GM12872 (cell line): ENCODE data around the gene GDF7.
A peak's percentile ranks its signal among the peaks of the same experiment; 100 is the strongest.

Source experiments
- CTCF ChIP-seq: IDR thresholded peaks from 3 replicates; pipeline ENCODE4 v1.5.1; 2011; ENCODE audit warnings: low read depth, mild to moderate bottlenecking, low read length, moderate library complexity; ENCODE audit not compliant: insufficient read depth

GDF7 gene

GRCh38 chr2:20675701-20676352 lies 8.9 kb downstream of the GDF7 start:
- TF ChIP-seq CTCF, result no peak

- TF ChIP-seq CTCF, result peak; percentile 40; the same call in 2 of the 3 replicates
Measured at GRCh38 chr2:20676353-20677215, 9.6 kb downstream of the GDF7 start.

- peak; percentile 60 for TF ChIP-seq CTCF
Measured at GRCh38 chr2:20677301-20678085, 10.5 kb downstream of the GDF7 start.

- TF ChIP-seq CTCF, result no peak
Measured at GRCh38 chr2:20678086-20678395, 11.1 kb downstream of the GDF7 start.

- TF ChIP-seq CTCF, result no peak
Measured at GRCh38 chr2:20678780-20679179, 11.8 kb downstream of the GDF7 start.

GRCh38 chr2:20680744-20681375 lies 13.9 kb downstream of the GDF7 start:
- TF ChIP-seq CTCF, result no peak
